H9 (cell line): ENCODE results near the gene ACBD3. TPM values are rescaled to one million over a fixed set of nuclear protein-coding genes. Genes with fewer than 3 reads are reported as not detected.
A peak's percentile ranks its signal among the peaks of the same experiment; 100 is the strongest.

Source experiments
- DNase-seq: peaks from one replicate; pipeline ENCODE4 v3.0.0-alpha.2; 2017
- H2AFZ ChIP-seq: one replicate; pipeline ENCODE4 v1.6.1; 2013; ENCODE audit warnings: mild to moderate bottlenecking, low read length, control low read depth, moderate library complexity
- H2AK5ac ChIP-seq: 2 replicates; pipeline ENCODE4 v1.6.1; 2013; ENCODE audit warnings: low read length, control low read depth, mixed read lengths; ENCODE audit not compliant: insufficient read length
- H2BK120ac ChIP-seq: one replicate; pipeline ENCODE4 v1.6.1; 2013; ENCODE audit warnings: low read depth, mild to moderate bottlenecking, low read length, control low read depth, inconsistent platforms; ENCODE audit not compliant: poor library complexity, severe bottlenecking
- H2BK12ac ChIP-seq: 2 replicates; pipeline ENCODE4 v1.6.1; 2013; ENCODE audit warnings: low read length, control low read depth, mixed read lengths, low read depth; ENCODE audit not compliant: insufficient read length
- H2BK15ac ChIP-seq: 2 replicates; pipeline ENCODE4 v1.6.1; 2013; ENCODE audit warnings: low read depth, low read length, control low read depth
- H2BK20ac ChIP-seq: one replicate; pipeline ENCODE4 v1.6.1; 2013; ENCODE audit warnings: low read depth, mild to moderate bottlenecking, low read length, control low read depth, inconsistent platforms; ENCODE audit not compliant: poor library complexity, severe bottlenecking
- H2BK5ac ChIP-seq: 2 replicates; pipeline ENCODE4 v1.6.1; 2013; ENCODE audit warnings: low read length, control low read depth, mixed read lengths; ENCODE audit not compliant: insufficient read length
- H3K14ac ChIP-seq: 2 replicates; pipeline ENCODE4 v1.6.1; 2013; ENCODE audit warnings: low read length, control low read depth; ENCODE audit not compliant: insufficient read depth
- H3K18ac ChIP-seq: 2 replicates; pipeline ENCODE4 v1.6.1; 2013; ENCODE audit warnings: low read depth, mild to moderate bottlenecking, mixed read lengths, low read length, control low read depth; ENCODE audit not compliant: insufficient read length
- H3K23ac ChIP-seq: 2 replicates; pipeline ENCODE4 v1.6.1; 2013; ENCODE audit warnings: low read length, control low read depth, mixed read lengths, low read depth; ENCODE audit not compliant: insufficient read length
- H3K23me2 ChIP-seq: 2 replicates; pipeline ENCODE4 v1.6.1; 2013; ENCODE audit warnings: low read depth, mild to moderate bottlenecking, mixed read lengths, low read length, control low read depth; ENCODE audit not compliant: insufficient read length, poor library complexity, severe bottlenecking
- H3K27ac ChIP-seq: 2 replicates; pipeline ENCODE4 v1.5.1; 2013; ENCODE audit warnings: low read length, control low read depth, mixed read lengths, low read depth; ENCODE audit not compliant: insufficient read length
- H3K27me3 ChIP-seq: 2 replicates; pipeline ENCODE4 v1.6.1; 2013; ENCODE audit warnings: low read length, control low read depth, inconsistent platforms; ENCODE audit not compliant: insufficient read depth
- H3K4ac ChIP-seq: 2 replicates; pipeline ENCODE4 v1.6.1; 2013; ENCODE audit warnings: low read depth, mild to moderate bottlenecking, control low read depth, inconsistent platforms, low read length, moderate library complexity
- H3K4me1 ChIP-seq: 2 replicates; pipeline ENCODE4 v1.6.1; 2013; ENCODE audit warnings: low read length, control low read depth, inconsistent platforms; ENCODE audit not compliant: insufficient read depth
- H3K4me2 ChIP-seq: 2 replicates; pipeline ENCODE4 v1.6.1; 2013; ENCODE audit warnings: low read length, control low read depth, mixed read lengths; ENCODE audit not compliant: insufficient read length, insufficient read depth
- H3K56ac ChIP-seq: 2 replicates; pipeline ENCODE4 v1.6.1; 2013; ENCODE audit warnings: low read depth, mild to moderate bottlenecking, mixed read lengths, low read length, control low read depth; ENCODE audit not compliant: insufficient read length
- H3K79me1 ChIP-seq: 2 replicates; pipeline ENCODE4 v1.6.1; 2013; ENCODE audit warnings: low read depth, mild to moderate bottlenecking, moderate library complexity, low read length, control low read depth, inconsistent platforms; ENCODE audit not compliant: insufficient read depth, poor library complexity, severe bottlenecking
- H3K79me2 ChIP-seq: 2 replicates; pipeline ENCODE4 v1.6.1; 2013; ENCODE audit warnings: low read length, control low read depth, inconsistent platforms; ENCODE audit not compliant: insufficient read depth
- H3K9ac ChIP-seq: 2 replicates; pipeline ENCODE4 v1.6.1; 2013; ENCODE audit warnings: low read length, control low read depth, mixed read lengths; ENCODE audit not compliant: insufficient read length; ENCODE audit errors: extremely low read depth
- H3K9me3 ChIP-seq: one replicate; pipeline ENCODE4 v1.6.1; 2013; ENCODE audit warnings: low read depth, low read length, inconsistent platforms; ENCODE audit not compliant: control insufficient read depth
- H3T11ph ChIP-seq: one replicate; pipeline ENCODE4 v1.6.1; 2013; ENCODE audit warnings: mild to moderate bottlenecking, low read length, control low read depth, inconsistent platforms
- H4K20me1 ChIP-seq: one replicate; pipeline ENCODE4 v1.6.1; 2013; ENCODE audit not compliant: control insufficient read depth, insufficient read length, insufficient read depth
- H4K5ac ChIP-seq: 2 replicates; pipeline ENCODE4 v1.6.1; 2013; ENCODE audit warnings: low read depth, mild to moderate bottlenecking, mixed read lengths, low read length, control low read depth; ENCODE audit not compliant: insufficient read length
- H4K8ac ChIP-seq: replicated peaks from 2 replicates; pipeline ENCODE4 v1.6.1; 2013; ENCODE audit warnings: low read length, control low read depth, mixed read lengths, low read depth; ENCODE audit not compliant: insufficient read length
- H4K91ac ChIP-seq: 2 replicates; pipeline ENCODE4 v1.6.1; 2013; ENCODE audit warnings: low read depth, mild to moderate bottlenecking, moderate library complexity, mixed read lengths, low read length, control low read depth; ENCODE audit not compliant: insufficient read length
- H3K27ac Mint-ChIP-seq, 3 experiments: 2 replicates in 2 of 3; 3 replicates in 1 of 3; pipeline ENCODE4 v1.8.0; 2020 to 2021; ENCODE audit warnings: mixed read lengths in 3 of 3, mild to moderate bottlenecking in 1 of 3, moderate library complexity in 1 of 3
- H3K27me3 Mint-ChIP-seq: 2 replicates; pipeline ENCODE4 v1.8.0; 2021; ENCODE audit warnings: low read depth, mild to moderate bottlenecking, moderate library complexity, mixed read lengths
- H3K36me3 Mint-ChIP-seq, 3 experiments: 2 replicates in 2 of 3; 3 replicates in 1 of 3; pipeline ENCODE4 v1.8.0; 2020 to 2021; ENCODE audit warnings: low read depth in 3 of 3, mixed read lengths in 3 of 3; ENCODE audit not compliant: insufficient read depth in 1 of 3
- H3K4me1 Mint-ChIP-seq, 2 experiments: 2 replicates each; pipeline ENCODE4 v1.8.0; 2020; ENCODE audit warnings: mixed read lengths in 2 of 2
- H3K4me3 Mint-ChIP-seq, 2 experiments: 2 replicates in 1 of 2; 3 replicates in 1 of 2; pipeline ENCODE4 v1.8.0; 2020 to 2021; ENCODE audit warnings: mild to moderate bottlenecking in 2 of 2, mixed read lengths in 2 of 2, moderate library complexity in 1 of 2
- H3K9me3 Mint-ChIP-seq, 2 experiments: 2 replicates in 1 of 2; 3 replicates in 1 of 2; pipeline ENCODE4 v1.8.0; 2020; ENCODE audit warnings: mild to moderate bottlenecking in 2 of 2, mixed read lengths in 2 of 2, moderate library complexity in 1 of 2
- WGBS: extraction: QIAGEN DNeasy Blood & Tissue Kit; methylation state at CpG from one replicate; pipeline ENCODE4 v1.1.7; 2013; ENCODE audit warnings: missing lambda C conversion rate, low lambda C conversion rate, mixed read lengths; ENCODE audit not compliant: insufficient read length; ENCODE audit errors: extremely low coverage; 5-methylcytosine and 5-hydroxymethylcytosine counted together
- total RNA-seq: library from RNA; stranded (reverse); gene quantifications from 2 replicates; pipeline ENCODE4 v1.2.1, GENCODE V29; 2021
- TF ChIP-seq, protein P1 (sequence below): fragments of 200-600 bp; sonication (generic); conservative IDR thresholded peaks from 3 replicates; pipeline ENCODE4 v1.8.0; 2021; ENCODE audit warnings: antibody characterized with exemption, mild to moderate bottlenecking

The ACBD3 gene
- total RNA-seq, 1 experiment from 2014 or later = 30.8 TPM

- no peak overlapping the region for H3K4me2 ChIP-seq
- H4K91ac ChIP-seq = no peak overlapping the region
- H4K5ac ChIP-seq = no peak overlapping the region
- no peak overlapping the region for H2BK5ac ChIP-seq
- no peaks in the 10 kb centered on the region; the same call in 1 of the 2 replicates for H3K79me2 ChIP-seq
- no peak overlapping the region for H3K4ac ChIP-seq
- Mint-ChIP-seq H3K27ac (peak overlapping the region in 1 of 3 experiments; percentile 40; a peak in 1 of 7 replicates), H3K27me3 (no peaks in the 10 kb centered on the region), H3K36me3 (peaks cover 17 to 36% (median 33%) of the 10 kb centered on the region in 3 experiments; a peak in 6 of 7 replicates), H3K9me3 (no peaks in the 10 kb centered on the region), H3K4me1 (no peaks in the 10 kb centered on the region), H3K4me3 (no peak overlapping the region)
- no peak for DNase-seq
- TF ChIP-seq, protein P1, sequence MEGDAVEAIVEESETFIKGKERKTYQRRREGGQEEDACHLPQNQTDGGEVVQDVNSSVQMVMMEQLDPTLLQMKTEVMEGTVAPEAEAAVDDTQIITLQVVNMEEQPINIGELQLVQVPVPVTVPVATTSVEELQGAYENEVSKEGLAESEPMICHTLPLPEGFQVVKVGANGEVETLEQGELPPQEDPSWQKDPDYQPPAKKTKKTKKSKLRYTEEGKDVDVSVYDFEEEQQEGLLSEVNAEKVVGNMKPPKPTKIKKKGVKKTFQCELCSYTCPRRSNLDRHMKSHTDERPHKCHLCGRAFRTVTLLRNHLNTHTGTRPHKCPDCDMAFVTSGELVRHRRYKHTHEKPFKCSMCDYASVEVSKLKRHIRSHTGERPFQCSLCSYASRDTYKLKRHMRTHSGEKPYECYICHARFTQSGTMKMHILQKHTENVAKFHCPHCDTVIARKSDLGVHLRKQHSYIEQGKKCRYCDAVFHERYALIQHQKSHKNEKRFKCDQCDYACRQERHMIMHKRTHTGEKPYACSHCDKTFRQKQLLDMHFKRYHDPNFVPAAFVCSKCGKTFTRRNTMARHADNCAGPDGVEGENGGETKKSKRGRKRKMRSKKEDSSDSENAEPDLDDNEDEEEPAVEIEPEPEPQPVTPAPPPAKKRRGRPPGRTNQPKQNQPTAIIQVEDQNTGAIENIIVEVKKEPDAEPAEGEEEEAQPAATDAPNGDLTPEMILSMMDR = no peak
- H3K9me3 ChIP-seq = no peaks in the 10 kb centered on the region
- no peak overlapping the region for H2BK20ac ChIP-seq
- H3K23me2 ChIP-seq = no peaks in the 10 kb centered on the region
- no peaks in the 10 kb centered on the region for H3K4me1 ChIP-seq
- H3K9ac ChIP-seq = no peak overlapping the region
- no peaks in the 10 kb centered on the region for H4K20me1 ChIP-seq
- H3K27ac ChIP-seq = no peak overlapping the region
- H2AFZ ChIP-seq = no peak overlapping the region
- H3K79me1 ChIP-seq = no peaks in the 10 kb centered on the region
- H2BK12ac ChIP-seq = no peak overlapping the region
- no CpG with 5 or more reads among the region's 9 CpGs for WGBS
- H4K8ac ChIP-seq = no peak overlapping the region
- no peak overlapping the region for H3K14ac ChIP-seq
- no peak overlapping the region for H2BK120ac ChIP-seq
- no peak overlapping the region for H3K56ac ChIP-seq
- no peak overlapping the region for H3K23ac ChIP-seq
- no peaks in the 10 kb centered on the region for H3K27me3 ChIP-seq
- no peak overlapping the region for H2AK5ac ChIP-seq
- no peak overlapping the region for H2BK15ac ChIP-seq
- H3K18ac ChIP-seq = no peak overlapping the region
- H3T11ph ChIP-seq = no peak overlapping the region
Observed at GRCh38 chr1:226166341-226166740, 20.2 kb downstream of the ACBD3 start.
